Measurements from ENCODE around the gene POLG.

POLG gene

GRCh38 chr15:89333011-89333860 lies 1.4 kb downstream of the POLG start:
- peak overlapping the region; percentile 92 for H3K27ac ChIP-seq
- TF ChIP-seq CTCF (conservative IDR thresholded peaks at IDR 0.05) = no peak
- no peak for TF ChIP-seq ZFX (IDR thresholded peaks at IDR 0.05)

- H3K27ac ChIP-seq = no peak overlapping the region
- no peak; the same call in 1 of the 2 replicates for TF ChIP-seq CTCF (conservative IDR thresholded peaks at IDR 0.05)
- TF ChIP-seq ZFX (IDR thresholded peaks at IDR 0.05) = no peak
These were observed 2.2 kb downstream of the POLG start for GRCh38 chr15:89332446-89332845.

GRCh38 chr15:89330881-89331595 lies 3.6 kb downstream of the POLG start:
- no peak for TF ChIP-seq ZFX (IDR thresholded peaks at IDR 0.05)
- no peak for TF ChIP-seq CTCF (conservative IDR thresholded peaks at IDR 0.05)

GRCh38 chr15:89330119-89330518 lies 4.5 kb downstream of the POLG start:
- H3K27ac ChIP-seq = no peak overlapping the region
- TF ChIP-seq ZFX (IDR thresholded peaks at IDR 0.05) = no peak
- no peak for TF ChIP-seq CTCF (conservative IDR thresholded peaks at IDR 0.05)

More at GRCh38 chr15:89330881-89331595, 3.6 kb downstream of the POLG start:
- H3K27ac ChIP-seq = no peak overlapping the region

- no peak for TF ChIP-seq ZFX (IDR thresholded peaks at IDR 0.05)
- TF ChIP-seq CTCF (conservative IDR thresholded peaks at IDR 0.05) = no peak
- H3K27ac ChIP-seq = no peak overlapping the region
These were observed 5.1 kb downstream of the POLG start for GRCh38 chr15:89329329-89330084.

- TF ChIP-seq ZFX (IDR thresholded peaks at IDR 0.05) = no peak
- no peak for TF ChIP-seq CTCF (conservative IDR thresholded peaks at IDR 0.05)
- no peak overlapping the region for H3K27ac ChIP-seq
These were observed 6.0 kb downstream of the POLG start for GRCh38 chr15:89328398-89329254.

Measured in C4-2B (cell line).